NB4 (cell line): ENCODE results near the gene PROK2.

ENCODE experiments used
- CTCF ChIP-seq: IDR thresholded peaks from one replicate; pipeline ENCODE4 v1.5.1; 2012; ENCODE audit warnings: low read depth, low read length
- MYC ChIP-seq: IDR thresholded peaks from 2 replicates; pipeline ENCODE4 v1.6.1; 2011; ENCODE audit warnings: low read depth, low read length

GRCh38 chr3:71734881-71735280 lies 50.1 kb downstream of the PROK2 start:
- no peak for TF ChIP-seq MYC
- TF ChIP-seq CTCF: no peak
